ENCODE measurements around the gene MAN1B1. TPM values are rescaled to one million over a fixed set of nuclear protein-coding genes. Genes with fewer than 3 reads are reported as not detected.

The MAN1B1 gene
- total RNA-seq, 1 donor from 2014 or later = 24.6 TPM

GRCh38 chr9:137080260-137081122 lies 6.3 kb upstream of the MAN1B1 start:
- H3K4me2 ChIP-seq = no peak overlapping the region
- H3K27me3 ChIP-seq = peaks cover 81% of the 10 kb centered on the region
- H3K36me3 ChIP-seq = no peaks in the 10 kb centered on the region
- no peak overlapping the region for H3K9ac ChIP-seq
- no peaks in the 10 kb centered on the region for H3K36me3 Mint-ChIP-seq
- H3K9me3 Mint-ChIP-seq = no peaks in the 10 kb centered on the region
- H3F3A ChIP-seq (ENCODE audit: low read depth) = peaks cover 22% of the 10 kb centered on the region
- H3K4me1 Mint-ChIP-seq = peaks cover 20% of the 10 kb centered on the region
- H3K27me3 Mint-ChIP-seq (ENCODE audit: insufficient read depth, low read depth) = peaks cover 37% of the 10 kb centered on the region
- H3K4me3 ChIP-seq = no peak overlapping the region
- H3K4me1 ChIP-seq = peaks cover 14% of the 10 kb centered on the region
- peaks cover 21% of the 10 kb centered on the region for H4K20me1 ChIP-seq (ENCODE audit: low read depth)
- H3K27ac Mint-ChIP-seq = no peak overlapping the region
- no peak overlapping the region for H3K4me3 Mint-ChIP-seq
- H3K27ac ChIP-seq = no peak overlapping the region
- H2AFZ ChIP-seq (replicated peaks) = no peak overlapping the region
- TF ChIP-seq EZH2 (IDR thresholded peaks at IDR 0.05) (no peak), EZH2phosphoT487 (IDR thresholded peaks at IDR 0.05) (no peak), CTCF (IDR thresholded peaks at IDR 0.05) (no peak)
- H3K9me3 ChIP-seq (ENCODE audit: low read depth) = no peaks in the 10 kb centered on the region
- DNase-seq (ENCODE audit: low spot score) = no peak
- H3K79me2 ChIP-seq (ENCODE audit: low read depth) = no peaks in the 10 kb centered on the region

GRCh38 chr9:137082222-137082924 lies 4.4 kb upstream of the MAN1B1 start:
- no peaks in the 10 kb centered on the region for H3K9me3 Mint-ChIP-seq
- no peak overlapping the region for H2AFZ ChIP-seq (replicated peaks)
- H3K79me2 ChIP-seq (ENCODE audit: low read depth) = peaks cover under 1% of the 10 kb centered on the region
- H3K4me1 ChIP-seq = peaks cover 14% of the 10 kb centered on the region
- peaks cover 24% of the 10 kb centered on the region for H3K4me1 Mint-ChIP-seq
- H3K27ac Mint-ChIP-seq = no peak overlapping the region
- H3F3A ChIP-seq (ENCODE audit: low read depth) = peaks cover 25% of the 10 kb centered on the region
- peaks cover 71% of the 10 kb centered on the region for H3K27me3 ChIP-seq
- H3K36me3 Mint-ChIP-seq = no peaks in the 10 kb centered on the region
- DNase-seq (ENCODE audit: low spot score) = no peak
- no peaks in the 10 kb centered on the region for H3K9me3 ChIP-seq (ENCODE audit: low read depth)
- H3K9ac ChIP-seq = no peak overlapping the region
- no peaks in the 10 kb centered on the region for H3K36me3 ChIP-seq
- H3K27ac ChIP-seq = no peak overlapping the region
- no peak for TF ChIP-seq EZH2phosphoT487 (IDR thresholded peaks at IDR 0.05)
- no peak for TF ChIP-seq CTCF (IDR thresholded peaks at IDR 0.05)
- no peak for TF ChIP-seq EZH2 (IDR thresholded peaks at IDR 0.05)
- peak overlapping the region; percentile 18 for H3K4me3 Mint-ChIP-seq
- peaks cover 13% of the 10 kb centered on the region for H4K20me1 ChIP-seq (ENCODE audit: low read depth)
- peaks cover 30% of the 10 kb centered on the region for H3K27me3 Mint-ChIP-seq (ENCODE audit: insufficient read depth, low read depth)
- no peak overlapping the region for H3K4me3 ChIP-seq
- no peak overlapping the region for H3K4me2 ChIP-seq

- Mint-ChIP-seq H3K9me3 (no peaks in the 10 kb centered on the region), H3K27ac (no peak overlapping the region), H3K4me3 (no peak overlapping the region), H3K27me3 (ENCODE audit: insufficient read depth, low read depth) (peaks cover 33% of the 10 kb centered on the region), H3K36me3 (no peaks in the 10 kb centered on the region), H3K4me1 (peaks cover 29% of the 10 kb centered on the region)
- no peak for DNase-seq (ENCODE audit: low spot score)
- H3K4me1 ChIP-seq = peaks cover 16% of the 10 kb centered on the region
- peaks cover 5% of the 10 kb centered on the region for H3K79me2 ChIP-seq (ENCODE audit: low read depth)
- H3K4me2 ChIP-seq = no peak overlapping the region
- peaks cover 13% of the 10 kb centered on the region for H4K20me1 ChIP-seq (ENCODE audit: low read depth)
- H3K36me3 ChIP-seq = no peaks in the 10 kb centered on the region
- no peaks in the 10 kb centered on the region for H3K9me3 ChIP-seq (ENCODE audit: low read depth)
- H3K27ac ChIP-seq = no peak overlapping the region
- no peak overlapping the region for H3K4me3 ChIP-seq
- H2AFZ ChIP-seq (replicated peaks) = no peak overlapping the region
- H3F3A ChIP-seq (ENCODE audit: low read depth) = peaks cover 30% of the 10 kb centered on the region
- H3K27me3 ChIP-seq = peaks cover 69% of the 10 kb centered on the region
- no peak overlapping the region for H3K9ac ChIP-seq
- no peak for TF ChIP-seq EZH2 (IDR thresholded peaks at IDR 0.05)
- TF ChIP-seq EZH2phosphoT487 (IDR thresholded peaks at IDR 0.05) = no peak
- no peak for TF ChIP-seq CTCF (IDR thresholded peaks at IDR 0.05)
Observed at GRCh38 chr9:137082925-137083290, 3.9 kb upstream of the MAN1B1 start.
